Islet of Langerhans (tissue), 1 donor: Measurements from ENCODE around the gene RAB3C.
"Not testable (repeated sequence)": the region's sequence is repeated elsewhere in the genome, so short reads cannot be mapped to it uniquely, and the experiment has no call there.

ENCODE experiments used
- FAIRE-seq: peaks from one replicate; lab custom pipeline; 2011; peaks lifted over from hg19 to GRCh38; lab: Jason Lieb, UNC

The RAB3C gene

GRCh38 chr5:58675341-58675740 is 92.5 kb downstream of the RAB3C start:
- peak; percentile 33 for FAIRE-seq

GRCh38 chr5:58677650-58678049 is 94.8 kb downstream of the RAB3C start:
- FAIRE-seq: no peak

DNA sequence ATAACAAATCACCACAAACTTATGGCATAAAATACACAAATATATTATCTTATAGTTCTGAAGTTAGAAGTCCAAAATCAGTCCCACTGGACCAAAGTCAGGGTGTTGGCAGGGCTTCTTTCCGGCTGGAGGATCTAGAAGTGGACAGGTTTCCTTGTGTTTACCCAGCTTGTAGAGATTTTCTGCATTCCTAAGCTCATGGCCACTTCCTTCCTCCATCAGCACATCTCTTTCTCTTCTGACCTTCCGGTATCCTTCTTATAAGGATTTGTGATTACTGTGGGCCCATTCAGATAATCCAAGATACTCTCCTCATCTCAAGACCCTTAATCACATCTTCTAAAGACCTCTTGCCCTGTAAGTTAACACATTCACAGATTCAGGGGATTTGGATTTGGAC is 97.6 kb downstream of the RAB3C start:
- FAIRE-seq: no peak

DNA sequence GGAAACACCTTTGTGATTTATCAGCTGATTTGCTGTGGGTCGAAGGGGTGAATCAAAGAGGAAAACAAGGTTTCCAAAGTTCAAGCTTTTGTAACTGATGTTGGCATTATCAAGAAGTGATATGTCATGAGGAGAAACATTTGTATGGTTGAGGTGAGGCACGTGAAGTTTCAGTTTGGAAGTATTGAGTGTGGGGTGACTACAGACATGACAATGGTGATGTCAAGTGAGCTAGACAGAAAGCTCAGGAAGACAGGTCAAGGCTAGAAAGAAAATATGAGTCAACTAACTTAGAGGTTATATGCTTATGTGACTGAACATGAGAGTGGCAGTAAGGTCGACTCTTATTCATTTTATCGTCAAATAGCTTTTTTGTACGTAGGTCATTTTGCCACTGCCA is 99.1 kb downstream of the RAB3C start:
- FAIRE-seq: no peak

- no peak for FAIRE-seq
Measured at GRCh38 chr5:58683567-58683966, 100.7 kb downstream of the RAB3C start.

DNA sequence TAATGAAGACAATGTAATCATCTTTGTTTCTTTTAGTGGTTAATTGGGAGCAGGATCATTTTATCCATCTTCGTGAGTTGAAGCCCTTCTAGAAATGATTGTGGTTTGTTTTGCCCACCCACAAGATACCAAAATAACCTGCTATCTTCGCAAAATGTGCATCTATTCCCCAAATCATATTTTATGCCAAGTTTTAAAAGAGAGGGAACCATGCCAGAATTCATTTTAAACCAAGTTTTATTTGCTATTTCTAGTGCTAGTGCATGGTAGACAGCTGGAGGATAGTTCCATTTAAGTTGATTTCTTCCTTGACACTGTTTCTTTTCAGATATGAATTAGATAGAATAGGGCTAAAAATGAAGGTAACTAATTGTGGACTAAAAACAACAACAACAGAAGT is 104.2 kb downstream of the RAB3C start:
- no peak for FAIRE-seq

GRCh38 chr5:58687595-58687994 is 104.7 kb downstream of the RAB3C start:
- FAIRE-seq: no peak

DNA sequence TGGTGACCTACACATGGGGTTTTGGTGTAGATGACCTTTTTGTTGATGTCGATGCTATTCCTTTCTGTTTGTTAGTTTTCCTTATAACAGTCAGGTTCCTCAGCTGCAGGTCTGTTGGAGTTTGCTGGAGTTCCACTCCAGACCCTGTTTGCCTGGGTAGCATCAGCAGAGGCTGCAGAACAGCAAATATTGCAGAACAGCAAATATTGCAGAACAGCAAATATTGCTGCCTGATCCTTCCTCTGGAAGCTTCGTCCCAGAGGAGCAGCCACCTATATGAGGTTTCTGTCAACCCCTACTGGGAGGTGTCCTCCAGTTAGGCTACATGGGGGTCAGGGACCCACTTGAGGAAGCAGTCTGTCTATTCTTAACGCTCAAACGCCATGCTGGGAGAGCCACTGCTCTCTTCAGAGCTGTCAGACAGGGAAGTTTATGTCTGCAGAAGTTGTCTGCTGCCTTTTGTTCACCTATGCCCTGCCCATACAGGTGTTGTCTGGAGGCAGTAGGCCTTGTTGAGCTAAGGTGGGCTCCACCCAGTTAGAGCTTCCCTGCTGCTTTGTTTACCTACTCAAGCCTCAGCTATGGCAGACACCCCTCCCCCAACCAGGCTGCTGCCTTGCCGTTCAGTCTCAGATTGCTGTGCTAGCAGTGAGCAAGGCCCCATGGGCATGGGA is 116.3 kb downstream of the RAB3C start:
- FAIRE-seq: not testable (repeated sequence)

GRCh38 chr5:58699762-58700118 is 116.9 kb downstream of the RAB3C start:
- no peak for FAIRE-seq

GRCh38 chr5:58703925-58704555 is 121.2 kb downstream of the RAB3C start:
- no peak for FAIRE-seq

DNA sequence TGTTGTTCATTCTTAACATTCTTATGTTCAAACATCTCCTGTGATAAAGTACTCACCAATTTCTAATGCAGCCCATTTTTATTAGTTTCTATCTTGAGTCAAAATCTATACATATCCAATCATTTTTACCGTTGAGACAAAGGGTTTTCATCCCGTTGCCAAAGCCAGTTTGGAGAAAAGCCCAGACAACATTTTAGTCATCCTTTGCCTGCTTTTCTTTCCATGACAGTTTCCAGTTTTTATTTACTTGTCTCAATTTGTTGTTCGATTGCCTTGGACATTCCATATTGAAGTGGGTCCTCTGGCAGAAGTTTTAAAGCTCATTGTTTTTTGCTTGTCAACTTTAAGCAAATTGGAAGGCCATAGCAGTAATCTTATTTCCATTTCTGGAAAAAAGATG is 123.9 kb downstream of the RAB3C start:
- no peak for FAIRE-seq

DNA sequence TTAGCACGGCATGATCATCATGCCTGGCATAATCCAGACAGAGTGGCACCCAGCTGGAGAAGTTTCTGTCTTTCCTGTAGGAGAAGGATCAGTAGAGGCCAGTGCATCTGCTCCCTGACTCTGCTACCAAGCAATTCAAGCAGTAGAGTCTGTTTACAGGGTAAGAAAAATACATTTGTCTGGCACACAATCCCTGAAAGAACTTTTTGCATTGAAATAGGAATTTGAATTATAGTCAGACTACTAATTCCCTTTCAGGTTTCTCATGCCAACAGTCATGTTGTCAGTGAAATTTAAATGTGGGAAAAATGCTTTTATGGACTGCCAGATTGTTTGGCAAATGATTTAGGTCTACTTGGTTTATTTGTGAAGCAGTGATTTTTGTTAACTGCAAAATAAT is 125.6 kb downstream of the RAB3C start:
- no peak for FAIRE-seq

DNA sequence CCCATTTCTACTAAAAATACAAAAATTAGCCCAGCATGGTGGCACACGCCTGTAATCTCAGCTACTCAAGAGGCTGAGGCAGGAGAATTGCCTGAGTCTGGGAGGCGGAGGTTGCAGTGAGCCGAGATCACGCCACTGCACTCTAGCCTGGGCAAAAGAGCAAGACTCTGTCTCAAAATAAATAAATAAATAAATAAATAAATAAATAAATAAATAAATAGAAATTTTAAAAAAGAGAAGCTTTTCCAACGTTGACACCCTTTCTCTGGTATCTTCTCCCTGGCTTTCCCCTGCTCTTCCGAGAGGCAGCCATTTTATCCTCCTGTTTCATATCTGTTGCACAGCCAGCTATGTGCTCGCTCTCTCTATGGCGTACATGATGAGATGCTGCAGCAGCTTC is 127.5 kb downstream of the RAB3C start:
- FAIRE-seq: not testable (repeated sequence)

DNA sequence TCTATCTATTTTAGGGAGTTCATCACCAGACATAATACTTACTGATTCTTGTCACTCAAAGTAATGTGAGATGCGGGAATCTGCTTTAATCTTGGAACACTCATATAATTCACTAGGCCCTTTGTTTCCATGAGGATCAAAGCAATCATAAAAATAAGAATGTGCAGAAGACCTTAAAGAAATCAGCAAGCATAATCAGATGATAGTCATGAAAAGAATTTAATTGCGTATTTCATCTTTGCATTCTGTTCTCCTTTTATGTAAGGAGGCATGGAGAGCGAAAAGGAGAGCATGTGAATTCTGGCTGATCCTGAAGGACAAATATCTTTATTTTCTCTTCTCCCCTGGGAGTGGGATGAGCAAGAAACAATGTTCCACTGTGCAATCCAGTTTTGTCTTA is 128.0 kb downstream of the RAB3C start:
- no peak for FAIRE-seq

DNA sequence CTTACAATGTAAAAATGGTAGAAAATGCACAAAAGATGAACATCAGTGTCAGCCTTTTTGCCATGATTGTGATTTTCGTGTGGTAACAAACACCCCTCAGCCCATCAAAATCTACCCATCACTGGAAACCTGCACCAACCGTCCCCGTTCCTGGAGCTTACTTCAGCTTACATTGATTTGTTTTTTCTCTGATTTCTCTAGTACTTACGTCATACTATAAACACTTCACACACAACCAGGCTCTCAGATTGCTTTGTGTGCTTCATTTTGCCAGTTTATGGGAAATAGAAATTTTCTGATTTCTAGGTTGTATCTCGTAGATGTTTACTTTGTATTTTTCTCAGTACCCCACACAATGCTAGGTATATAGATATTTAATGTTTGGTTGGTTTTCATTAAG is 129.1 kb downstream of the RAB3C start:
- FAIRE-seq: no peak

DNA sequence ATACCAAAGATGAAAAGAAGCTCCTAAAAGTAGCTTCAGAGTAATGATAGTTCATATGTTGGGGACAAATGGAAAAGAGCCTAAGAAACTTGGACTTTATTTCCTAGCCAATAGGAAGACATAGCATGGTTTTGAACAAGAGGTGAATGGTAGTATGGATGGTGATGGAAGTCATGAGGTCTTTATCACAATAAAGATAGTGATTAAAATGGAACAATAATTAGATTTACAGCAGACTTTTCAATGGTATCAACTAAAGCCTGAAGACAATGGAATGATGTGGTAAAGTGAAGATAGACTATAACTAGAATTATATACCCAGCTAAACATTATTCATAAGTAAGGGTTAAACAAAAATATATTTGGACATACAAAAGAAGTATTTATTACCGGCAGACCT is 131.2 kb downstream of the RAB3C start:
- FAIRE-seq: no peak

DNA sequence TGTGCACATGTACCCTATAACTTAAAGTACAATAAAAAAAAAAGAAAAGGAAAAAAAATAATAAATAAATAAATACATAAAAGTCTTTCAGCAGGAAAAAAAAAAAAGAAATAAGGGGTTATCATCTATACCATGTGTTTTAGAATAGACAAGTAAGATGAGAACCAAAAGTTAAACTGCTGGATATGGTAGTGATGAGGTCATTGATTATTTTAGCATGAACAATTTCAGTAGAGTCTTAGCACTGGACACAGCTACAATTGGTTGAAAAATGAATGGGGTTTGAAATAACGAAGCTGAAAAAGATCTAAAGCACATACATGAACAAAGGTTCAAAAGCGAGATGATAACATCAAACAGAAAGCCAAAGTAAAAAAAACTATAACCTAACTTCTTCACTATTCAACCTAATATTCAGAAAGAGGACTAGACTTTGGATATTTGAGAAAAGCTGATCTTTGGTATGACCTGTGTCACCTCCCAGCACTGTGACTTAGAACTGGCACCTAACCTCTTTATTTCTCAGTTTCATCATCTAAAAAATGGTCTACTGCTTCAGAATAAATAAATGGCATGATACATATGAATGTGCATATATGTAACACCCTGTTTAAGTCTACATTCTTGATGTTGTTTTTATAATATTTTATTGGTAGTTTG is 133.3 kb downstream of the RAB3C start:
- no peak for FAIRE-seq

DNA sequence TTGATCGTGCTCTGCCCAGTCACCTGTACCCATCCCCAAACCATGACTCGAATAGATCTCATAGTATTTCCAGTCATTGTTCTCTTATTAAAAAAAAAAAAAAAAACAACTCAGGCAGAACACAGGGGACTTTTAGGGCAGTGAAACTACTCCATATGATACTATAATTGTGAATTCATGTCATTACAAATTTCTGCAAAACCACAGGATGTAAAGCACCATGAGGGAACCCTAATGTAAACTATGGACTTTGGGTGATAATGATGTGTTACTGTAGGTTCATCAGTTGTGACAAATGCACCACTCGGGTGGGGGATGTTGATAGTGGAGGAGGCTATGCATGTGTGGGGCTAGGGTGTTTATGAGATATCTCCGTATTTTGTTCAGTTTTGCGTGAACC is 133.8 kb downstream of the RAB3C start:
- FAIRE-seq: no peak

DNA sequence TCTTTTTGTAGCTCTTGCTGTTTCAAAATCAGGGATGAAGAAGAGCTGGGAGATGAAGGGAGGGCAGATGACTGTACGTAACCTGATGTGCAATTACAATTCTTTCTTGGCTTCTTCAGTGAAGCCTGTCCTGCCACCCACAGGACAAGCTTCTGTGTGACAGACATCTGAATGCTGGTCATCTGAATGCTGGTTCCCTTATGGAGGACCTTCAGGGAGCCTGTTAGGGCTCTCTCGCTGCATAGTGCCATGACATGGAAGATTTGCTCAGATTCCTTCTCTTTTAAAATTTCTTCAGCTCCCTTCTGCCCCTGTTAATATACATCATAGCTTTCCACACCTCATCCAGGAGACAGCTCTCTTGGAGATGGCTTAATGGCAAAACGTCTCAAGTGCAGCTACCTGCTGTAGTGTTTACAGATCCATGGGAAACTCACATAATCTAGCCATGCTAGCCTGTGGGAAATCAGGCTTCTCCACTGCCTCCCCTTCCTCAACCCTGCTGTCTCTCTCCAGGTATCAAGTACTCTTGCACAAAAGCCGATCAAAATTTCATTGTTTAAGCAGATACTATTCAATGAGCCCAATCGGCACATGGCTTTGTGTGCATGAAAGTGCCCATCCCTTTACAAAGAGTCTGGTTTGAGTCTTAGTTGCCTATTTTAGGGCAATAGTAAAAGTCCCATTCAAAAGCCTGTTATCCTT is 134.6 kb downstream of the RAB3C start:
- no peak for FAIRE-seq

GRCh38 chr5:58718269-58718978 is 135.5 kb downstream of the RAB3C start:
- no peak for FAIRE-seq

DNA sequence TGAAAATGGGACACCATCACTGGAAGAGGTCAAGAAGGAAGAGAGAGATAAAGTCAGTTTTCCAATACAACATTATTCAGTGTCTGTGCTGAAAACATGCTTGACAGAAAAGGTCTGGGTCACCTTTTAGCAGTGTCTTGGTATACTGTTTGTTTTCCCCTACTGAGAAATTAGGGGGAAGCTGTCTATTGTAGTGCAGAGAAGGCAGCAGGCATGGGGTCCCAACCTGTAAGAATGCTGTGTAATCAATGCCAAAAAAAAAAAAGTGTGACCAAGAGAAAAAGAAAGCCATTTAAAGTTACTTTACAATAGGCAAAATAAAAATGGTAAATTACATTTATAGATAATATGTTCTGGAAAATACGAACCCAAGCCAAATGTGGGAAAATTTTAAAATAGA is 139.3 kb downstream of the RAB3C start:
- peak; percentile 27 for FAIRE-seq

GRCh38 chr5:58724992-58725391 is 142.1 kb downstream of the RAB3C start:
- no peak for FAIRE-seq

DNA sequence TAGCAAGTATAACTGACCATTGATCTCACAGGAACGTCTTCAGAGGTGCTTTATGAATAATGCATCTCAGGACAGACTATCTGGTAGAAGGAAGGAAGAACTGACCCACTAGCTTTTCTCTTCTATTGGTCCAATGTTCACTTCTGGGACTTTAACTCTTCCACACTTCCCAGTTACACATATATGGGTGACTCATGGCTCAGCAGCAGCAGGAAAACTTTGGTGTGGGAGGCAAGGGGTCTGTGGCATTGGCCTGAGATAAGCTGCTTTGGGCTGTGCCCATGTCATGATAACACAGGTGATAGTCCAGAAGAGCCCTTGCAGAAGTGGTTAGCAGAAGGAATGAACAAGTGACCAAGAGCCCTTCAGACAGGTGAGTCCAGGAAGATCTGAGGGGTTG is 148.8 kb downstream of the RAB3C start:
- no peak for FAIRE-seq
